C4-2B (cell line): Measurements from ENCODE around the gene STXBP5L.
A peak's percentile ranks its signal among the peaks of the same experiment; 100 is the strongest.

ENCODE experiments used
- H3K27ac ChIP-seq: fragments of 450-650 bp; 2 replicates; pipeline ENCODE4 v1.5.1; 2017
- CTCF ChIP-seq: fragments of 450-650 bp; conservative IDR thresholded peaks from 2 replicates; pipeline ENCODE4 v1.5.1; 2017; ENCODE audit warnings: mild to moderate bottlenecking
- ZFX ChIP-seq: fragments of 450-650 bp; IDR thresholded peaks from 2 replicates; pipeline ENCODE4 v1.6.1; 2017

The STXBP5L gene

GRCh38 chr3:120988994-120989393 lies 81.0 kb downstream of the STXBP5L start:
- H3K27ac ChIP-seq, result no peak overlapping the region
- no peak for TF ChIP-seq CTCF
- no peak for TF ChIP-seq ZFX

- TF ChIP-seq ZFX (no peak), CTCF (no peak)
- H3K27ac ChIP-seq, result peak overlapping the region; percentile 2; the same call in 1 of the 2 replicates
These were observed 110.9 kb downstream of the STXBP5L start for GRCh38 chr3:121018917-121019321.

GRCh38 chr3:121063628-121064027 lies 155.6 kb downstream of the STXBP5L start:
- no peak for TF ChIP-seq CTCF
- peak overlapping the region; percentile 16 for H3K27ac ChIP-seq

- TF ChIP-seq ZFX, result no peak
- TF ChIP-seq CTCF, result no peak
These were observed 156.1 kb downstream of the STXBP5L start for GRCh38 chr3:121064121-121064520.

GRCh38 chr3:121072133-121072532 lies 164.1 kb downstream of the STXBP5L start:
- no peak for TF ChIP-seq CTCF
- H3K27ac ChIP-seq, result peak overlapping the region; percentile 5; the same call in 1 of the 2 replicates

More at GRCh38 chr3:121064121-121064520, 156.1 kb downstream of the STXBP5L start:
- peak overlapping the region; percentile 16 for H3K27ac ChIP-seq

GRCh38 chr3:121073011-121073410 lies 165.0 kb downstream of the STXBP5L start:
- TF ChIP-seq ZFX (no peak), CTCF (no peak)
- H3K27ac ChIP-seq, result no peak overlapping the region; the same call in 1 of the 2 replicates

GRCh38 chr3:121075191-121075590 lies 167.2 kb downstream of the STXBP5L start:
- TF ChIP-seq ZFX (no peak), CTCF (no peak)
- H3K27ac ChIP-seq, result peak overlapping the region; percentile 45; the same call in 1 of the 2 replicates

- H3K27ac ChIP-seq, result peak overlapping the region; percentile 1; the same call in 1 of the 2 replicates
These were observed 170.5 kb downstream of the STXBP5L start for GRCh38 chr3:121078378-121079101.
